Astrocyte (in vitro differentiated cells and primary cell): Measurements from ENCODE around the gene ASB1.

Source experiments
- EZH2 ChIP-seq: IDR thresholded peaks from 2 replicates; pipeline ENCODE4 v1.6.1; 2012; ENCODE audit warnings: mild to moderate bottlenecking, low read length, inconsistent platforms; ENCODE audit not compliant: insufficient read depth
- TF ChIP-seq, protein P1 (sequence below): IDR thresholded peaks from 2 replicates; pipeline ENCODE4 v1.5.1; 2011; ENCODE audit warnings: low read depth, mild to moderate bottlenecking, inconsistent platforms, low read length, moderate library complexity; ENCODE audit not compliant: insufficient read depth

DNA sequence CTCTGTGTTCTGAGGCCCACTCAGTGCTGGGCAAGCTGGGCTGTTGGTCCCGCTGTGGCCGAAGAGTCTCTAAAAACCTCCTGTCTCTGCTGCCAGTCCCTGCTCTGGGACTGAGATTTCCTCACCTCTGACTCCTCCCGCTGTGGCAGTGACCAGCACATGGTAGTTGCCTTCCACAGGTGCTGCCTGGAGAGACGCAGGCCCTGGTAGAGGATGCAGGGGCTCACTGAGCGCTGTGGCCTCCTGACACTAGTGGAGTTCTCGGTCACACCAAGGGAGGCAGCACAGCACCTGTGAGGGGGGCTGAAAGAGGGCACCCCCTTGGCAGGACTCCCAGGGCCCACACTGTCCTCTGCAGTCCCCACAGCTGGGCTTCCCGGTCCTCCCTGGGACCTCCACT lies 3.8 kb upstream of the ASB1 start:
- TF ChIP-seq, protein P1, sequence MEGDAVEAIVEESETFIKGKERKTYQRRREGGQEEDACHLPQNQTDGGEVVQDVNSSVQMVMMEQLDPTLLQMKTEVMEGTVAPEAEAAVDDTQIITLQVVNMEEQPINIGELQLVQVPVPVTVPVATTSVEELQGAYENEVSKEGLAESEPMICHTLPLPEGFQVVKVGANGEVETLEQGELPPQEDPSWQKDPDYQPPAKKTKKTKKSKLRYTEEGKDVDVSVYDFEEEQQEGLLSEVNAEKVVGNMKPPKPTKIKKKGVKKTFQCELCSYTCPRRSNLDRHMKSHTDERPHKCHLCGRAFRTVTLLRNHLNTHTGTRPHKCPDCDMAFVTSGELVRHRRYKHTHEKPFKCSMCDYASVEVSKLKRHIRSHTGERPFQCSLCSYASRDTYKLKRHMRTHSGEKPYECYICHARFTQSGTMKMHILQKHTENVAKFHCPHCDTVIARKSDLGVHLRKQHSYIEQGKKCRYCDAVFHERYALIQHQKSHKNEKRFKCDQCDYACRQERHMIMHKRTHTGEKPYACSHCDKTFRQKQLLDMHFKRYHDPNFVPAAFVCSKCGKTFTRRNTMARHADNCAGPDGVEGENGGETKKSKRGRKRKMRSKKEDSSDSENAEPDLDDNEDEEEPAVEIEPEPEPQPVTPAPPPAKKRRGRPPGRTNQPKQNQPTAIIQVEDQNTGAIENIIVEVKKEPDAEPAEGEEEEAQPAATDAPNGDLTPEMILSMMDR = no peak
- TF ChIP-seq EZH2 = no peak
